ENCODE results near the gene STAU1.

GRCh38 chr20:49233226-49233625 lies 45.1 kb upstream of the STAU1 start:
- TF ChIP-seq GATA2 (IDR thresholded peaks at IDR 0.05; ENCODE audit: low read depth, low read length) (no peak), GATA3 (IDR thresholded peaks at IDR 0.05; ENCODE audit: low read depth, low read length) (no peak)

All from SH-SY5Y (cell line).